CD4-positive, alpha-beta T cell treated with Interleukin-17A for 1 hour (primary cell): ENCODE results near the gene TRAPPC11.
A peak's percentile ranks its signal among the peaks of the same experiment; 100 is the strongest.
"Not testable (repeated sequence)": the region's sequence is repeated elsewhere in the genome, so short reads cannot be mapped to it uniquely, and the experiment has no call there.

ENCODE experiments used
- DNase-seq: peaks from one replicate; pipeline ENCODE4 v3.0.0-alpha.2; 2020

The TRAPPC11 gene

DNA sequence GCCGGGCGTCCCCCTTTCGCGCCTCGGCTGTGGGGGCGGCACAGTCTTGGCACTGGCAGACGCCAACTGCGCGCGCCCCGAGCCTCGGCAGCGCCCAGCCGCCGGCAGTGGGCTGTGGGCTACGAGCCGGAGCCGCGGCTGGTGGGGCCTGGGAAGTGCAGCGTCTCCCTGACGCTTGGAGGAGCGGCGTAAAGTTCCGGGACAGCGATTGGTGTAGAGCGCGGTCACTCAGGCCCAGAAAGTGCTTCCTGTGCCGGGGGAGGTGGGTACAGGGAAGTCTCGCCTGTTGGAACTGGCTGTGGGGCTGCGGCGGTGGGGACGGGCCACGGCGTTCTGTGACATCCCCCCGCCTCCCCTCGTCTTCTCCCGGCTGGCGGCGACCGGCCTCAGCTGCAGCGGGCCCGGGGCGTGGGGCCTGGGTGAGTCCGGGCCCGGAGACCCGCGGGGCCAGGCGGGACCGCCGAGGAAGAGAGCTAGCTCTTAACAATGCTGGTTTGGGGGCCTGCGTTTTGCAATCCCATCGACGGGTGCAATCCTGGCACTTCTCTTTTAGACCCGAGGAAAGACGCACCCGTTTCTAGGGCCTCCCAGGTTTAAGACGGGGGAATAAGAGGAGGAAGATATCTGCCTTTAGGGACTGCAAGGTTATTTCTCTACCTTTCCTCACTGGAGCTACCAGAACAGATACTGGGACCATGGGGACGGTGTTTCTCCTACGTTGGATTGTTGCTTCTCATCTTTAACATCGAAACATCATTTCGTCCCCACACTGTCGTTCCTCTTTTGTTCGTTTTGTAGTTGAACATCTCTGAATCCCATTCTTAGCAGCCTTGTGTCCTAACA is at the start of gene TRAPPC11, which contains the start of gene RWDD4:
TSS of gene TRAPPC11 (plus strand) at position 265 of the 843 bp plus-strand sequence. CDS start 4,575 bp downstream, outside the sequence.
TSS of gene RWDD4 (minus strand) at position 157 of the 843 bp plus-strand sequence. CDS start 233 bp downstream, outside the sequence.
- peak; percentile 98 for DNase-seq

DNA sequence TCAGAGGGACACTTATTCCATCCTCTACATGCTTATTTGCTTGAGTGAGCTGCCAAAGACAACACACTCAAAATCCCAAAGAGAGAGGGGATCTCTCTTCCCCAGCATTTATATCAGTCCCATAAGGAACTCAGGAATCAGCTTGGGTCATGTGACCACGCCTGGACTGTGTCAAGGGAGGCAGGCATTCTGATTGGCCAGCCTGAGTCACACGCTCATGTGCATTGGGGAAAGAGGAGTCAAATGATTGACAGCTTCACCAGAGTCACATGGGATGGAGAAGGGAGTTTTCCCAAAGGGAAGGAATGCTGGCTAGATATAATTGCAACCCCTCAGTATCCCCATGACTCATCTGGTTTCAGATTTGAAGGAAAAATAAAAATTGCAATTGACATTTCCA is 49.1 kb upstream of the TRAPPC11 start:
- no peak for DNase-seq

GRCh38 chr4:183610613-183611012 is 48.5 kb upstream of the TRAPPC11 start:
- no peak for DNase-seq

DNA sequence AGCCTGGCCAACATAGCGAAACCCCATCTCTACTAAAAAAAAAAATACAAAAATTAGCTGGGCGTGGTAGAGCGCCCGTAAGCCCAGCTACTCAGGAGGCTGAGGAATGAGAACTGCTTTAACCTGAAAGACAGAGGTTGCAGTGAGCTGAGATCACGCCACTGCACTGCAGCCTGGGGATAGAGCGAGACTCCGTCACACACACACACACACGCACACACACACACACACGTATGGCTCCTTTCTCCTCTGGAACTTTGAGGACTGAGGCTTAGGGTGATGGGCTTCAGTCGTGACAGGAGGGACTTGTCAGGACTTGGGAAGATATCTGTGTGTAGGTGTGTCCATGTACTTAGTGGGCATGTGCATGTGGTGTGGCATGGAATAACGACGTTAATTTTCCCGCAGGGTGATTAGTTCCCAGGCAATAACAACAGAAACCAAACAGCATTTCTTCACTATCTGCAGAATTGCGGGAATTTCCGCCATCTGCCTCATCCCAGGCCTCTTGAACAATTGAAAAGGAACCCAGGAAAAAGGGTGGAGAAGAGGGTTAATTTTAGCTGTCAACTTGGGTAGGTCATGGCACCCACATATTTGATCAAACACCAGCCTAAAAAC is 47.8 kb upstream of the TRAPPC11 start:
- DNase-seq, result no peak

- DNase-seq, result no peak
Measured at GRCh38 chr4:183612329-183613250, 46.5 kb upstream of the TRAPPC11 start.

DNA sequence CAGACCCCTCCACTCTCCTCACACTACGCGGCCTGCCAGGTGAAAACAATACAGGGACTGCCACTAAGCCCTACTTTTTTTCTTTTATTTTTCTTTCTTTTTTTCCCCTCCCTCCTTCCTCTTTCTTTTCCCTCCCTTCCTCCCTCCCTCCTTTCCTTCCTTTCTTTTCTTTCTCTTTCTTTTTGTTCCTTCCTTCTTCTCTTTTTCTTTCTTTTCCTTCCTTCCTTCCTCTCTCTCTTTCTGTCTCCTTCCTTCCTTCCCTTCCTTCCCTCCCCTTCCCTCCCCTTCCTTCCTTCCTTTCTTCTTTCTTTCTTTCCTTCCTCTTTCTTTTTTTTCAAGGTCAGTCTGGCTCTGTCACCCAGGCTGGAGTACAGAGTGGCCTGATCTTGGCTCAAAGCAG is 42.0 kb upstream of the TRAPPC11 start:
- DNase-seq, result no peak

- no peak for DNase-seq
Measured at GRCh38 chr4:183618681-183619080, 40.4 kb upstream of the TRAPPC11 start.

- DNase-seq, result no peak
Measured at GRCh38 chr4:183620421-183620820, 38.7 kb upstream of the TRAPPC11 start.

- DNase-seq, result no peak
Measured at GRCh38 chr4:183621875-183622274, 37.2 kb upstream of the TRAPPC11 start.

GRCh38 chr4:183624548-183624947 is 34.5 kb upstream of the TRAPPC11 start:
- DNase-seq, result no peak

- no peak for DNase-seq
Measured at GRCh38 chr4:183626168-183626567, 32.9 kb upstream of the TRAPPC11 start.

DNA sequence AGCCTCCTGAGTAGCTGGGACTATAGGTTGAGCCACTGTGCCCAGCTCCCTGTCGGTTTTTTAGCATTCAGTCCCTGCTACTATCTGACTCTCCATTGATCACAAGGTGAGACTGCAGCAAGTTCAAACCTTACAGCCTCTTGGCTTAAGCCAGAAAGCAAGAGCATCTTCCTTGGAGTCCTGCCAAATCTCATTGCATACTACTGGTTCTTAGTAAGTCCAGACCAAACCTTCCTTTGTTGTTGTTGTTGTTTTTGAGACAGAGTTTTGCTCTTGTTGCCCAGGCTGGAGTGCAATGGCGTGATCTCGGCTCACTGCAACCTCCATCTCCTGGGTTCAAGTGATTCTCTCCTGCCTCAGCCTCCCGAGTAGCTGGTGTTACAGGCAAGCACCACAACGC is 31.8 kb upstream of the TRAPPC11 start:
- not testable (repeated sequence) for DNase-seq

DNA sequence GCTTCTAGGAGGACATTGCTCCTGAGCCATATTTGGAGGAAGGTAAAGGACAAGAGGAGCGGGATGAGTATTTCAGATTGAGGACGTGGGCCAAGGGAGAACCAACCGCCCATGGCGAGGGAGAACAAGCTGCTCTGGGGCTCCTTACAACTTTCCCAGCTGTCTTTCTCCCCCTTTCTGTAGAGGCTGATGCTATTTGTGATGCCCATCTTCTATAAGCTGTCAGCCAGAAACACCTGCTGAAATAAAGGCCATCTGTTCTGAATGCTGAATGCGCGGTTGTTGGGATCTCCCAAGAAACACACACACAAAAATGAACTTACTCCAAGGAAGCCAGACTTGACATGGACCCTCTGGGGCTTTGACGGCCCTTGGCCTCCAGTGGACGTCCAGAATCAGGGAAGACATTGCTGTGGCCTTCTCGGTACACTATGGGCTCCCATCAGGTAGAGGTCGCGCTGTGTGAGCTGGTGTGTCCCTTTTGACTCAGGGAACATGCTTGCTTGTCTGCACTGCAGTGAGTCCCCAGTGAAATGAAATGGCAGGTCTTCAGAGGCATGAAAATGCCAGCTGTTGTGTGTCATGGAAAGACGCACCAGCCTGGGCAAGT is 31.0 kb upstream of the TRAPPC11 start:
- DNase-seq, result no peak

DNA sequence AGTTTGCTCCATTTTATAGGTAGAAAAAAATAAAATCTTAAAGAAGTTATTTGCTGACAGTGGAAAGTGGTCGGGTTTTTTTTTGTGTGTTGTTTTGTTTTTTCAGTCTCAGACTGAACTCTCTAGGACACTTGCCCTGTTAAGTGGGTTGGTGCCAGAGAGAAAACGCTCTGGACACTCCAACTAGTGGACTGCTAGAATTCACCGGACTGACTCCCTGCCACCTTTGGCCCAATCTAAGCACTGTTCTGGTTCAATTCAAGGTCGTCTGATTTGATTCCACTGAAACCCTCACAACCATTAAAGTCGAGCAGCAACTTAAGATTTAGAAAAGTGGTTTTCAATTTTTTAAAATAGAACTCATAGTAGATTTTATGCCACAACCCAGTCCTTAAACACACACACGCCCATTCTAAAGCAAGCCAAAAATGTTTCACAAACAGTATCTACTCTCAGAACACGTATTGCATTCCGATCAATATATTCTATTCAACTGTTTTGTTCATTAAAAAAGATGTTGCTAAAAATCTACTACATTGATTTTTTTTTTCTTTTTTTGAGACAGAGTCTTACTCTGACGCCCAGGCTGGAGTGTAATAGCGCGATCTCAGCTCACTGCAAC is 27.4 kb upstream of the TRAPPC11 start:
- no peak for DNase-seq

- DNase-seq, result no peak
Measured at GRCh38 chr4:183632689-183633088, 26.4 kb upstream of the TRAPPC11 start.

- DNase-seq, result no peak
Measured at GRCh38 chr4:183633476-183634400, 25.4 kb upstream of the TRAPPC11 start.

- DNase-seq, result no peak
Measured at GRCh38 chr4:183635321-183635720, 23.8 kb upstream of the TRAPPC11 start.

- no peak for DNase-seq
Measured at GRCh38 chr4:183635741-183636140, 23.4 kb upstream of the TRAPPC11 start.

GRCh38 chr4:183636503-183636902 is 22.6 kb upstream of the TRAPPC11 start:
- DNase-seq, result no peak

DNA sequence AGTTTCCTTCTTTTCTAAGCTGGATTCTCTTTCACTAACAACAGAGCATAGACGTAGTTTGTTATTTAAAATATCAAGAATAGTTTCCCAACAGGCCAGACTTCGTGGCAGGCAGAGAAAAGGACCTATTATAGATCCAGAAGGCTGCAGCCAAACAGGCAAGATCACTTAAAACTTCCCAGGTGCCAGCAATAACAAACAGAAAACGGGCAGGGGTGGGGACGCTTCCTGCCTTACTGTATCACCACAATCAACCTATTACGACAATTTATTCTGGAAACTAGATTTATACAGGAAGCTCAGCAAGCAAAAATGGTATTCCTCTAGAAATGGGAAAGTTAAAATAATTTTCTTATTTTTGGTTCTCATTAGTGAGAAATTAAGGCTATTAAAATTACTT is 22.2 kb upstream of the TRAPPC11 start:
- DNase-seq, result no peak

GRCh38 chr4:183637461-183637860 is 21.6 kb upstream of the TRAPPC11 start:
- DNase-seq, result no peak
